ENCODE results near the gene ZBTB32. TPM values are rescaled to one million over a fixed set of nuclear protein-coding genes. Genes with fewer than 3 reads are reported as not detected.
"Not testable (repeated sequence)": the region's sequence is repeated elsewhere in the genome, so short reads cannot be mapped to it uniquely, and the experiment has no call there.

ZBTB32 gene
- polyA plus RNA-seq, 1 of the 3 experiments (the other 2 are of a cell fraction), result not detected

DNA sequence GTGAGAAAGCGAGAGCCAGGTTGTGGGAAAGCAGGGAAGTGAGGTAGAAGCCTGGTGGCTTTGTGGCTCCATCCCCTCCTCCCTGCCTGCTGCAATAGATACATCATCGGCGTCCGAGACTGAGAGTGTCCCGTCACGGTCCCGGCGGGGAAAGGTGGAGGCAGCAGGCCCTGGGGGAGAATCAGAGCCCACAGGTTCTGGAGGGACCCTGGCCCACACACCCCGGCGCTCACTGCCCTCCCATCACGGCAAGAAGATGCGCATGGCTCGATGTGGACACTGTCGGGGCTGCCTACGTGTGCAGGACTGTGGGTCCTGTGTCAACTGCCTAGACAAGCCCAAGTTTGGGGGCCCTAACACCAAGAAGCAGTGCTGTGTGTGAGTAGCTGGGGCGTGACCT, 18.5 kb downstream of the ZBTB32 start (continued):
- TF ChIP-seq FOXJ3 (CRISPR knock-in tag; IDR thresholded peaks at IDR 0.05) (no peak), SIN3A (IDR thresholded peaks at IDR 0.05; ENCODE audit: borderline replicate concordance, low read depth, low read length) (no peak)

DNA sequence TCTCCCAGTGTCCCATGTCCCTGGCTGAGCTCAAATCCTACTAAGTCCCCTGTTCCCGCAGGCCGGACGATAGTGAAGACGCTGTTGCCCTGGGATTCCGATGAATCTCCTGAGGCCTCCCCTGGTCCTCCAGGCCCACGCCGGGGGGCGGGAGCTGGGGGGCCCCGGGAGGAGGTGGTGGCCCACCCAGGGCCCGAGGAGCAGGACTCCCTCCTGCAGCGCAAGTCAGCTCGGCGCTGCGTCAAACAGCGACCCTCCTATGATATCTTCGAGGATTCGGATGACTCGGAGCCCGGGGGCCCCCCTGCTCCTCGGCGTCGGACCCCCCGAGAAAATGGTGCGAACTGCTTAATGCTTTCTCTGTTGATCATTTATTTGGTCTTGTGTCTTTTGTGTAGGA, 19.3 kb downstream of the ZBTB32 start:
- no peak overlapping the region for H3K9ac ChIP-seq
- H4K20me1 ChIP-seq (ENCODE audit: insufficient read depth), result peaks cover 26% of the 10 kb centered on the region
- TF ChIP-seq EP300 (IDR thresholded peaks at IDR 0.05; ENCODE audit: borderline replicate concordance in 1 of 2, low read depth in 1 of 2, low read length in 1 of 2) (no peak), POLR2AphosphoS5 (IDR thresholded peaks at IDR 0.05; ENCODE audit: low read depth, low read length) (no peak), NRF1 (IDR thresholded peaks at IDR 0.05; ENCODE audit: low read depth, low read length) (no peak), FOXJ3 (CRISPR knock-in tag; IDR thresholded peaks at IDR 0.05) (no peak), GABPA (IDR thresholded peaks at IDR 0.05; ENCODE audit: low read depth) (no peak), RFX5 (IDR thresholded peaks at IDR 0.05; ENCODE audit: low read length) (no peak), SMC3 (IDR thresholded peaks at IDR 0.05; ENCODE audit: low read depth, low read length) (no peak), JUND (IDR thresholded peaks at IDR 0.05) (no peak), YY1 (IDR thresholded peaks at IDR 0.05; ENCODE audit: low read depth) (no peak), ELF1 (IDR thresholded peaks at IDR 0.05) (no peak), GATA2 (CRISPR knock-in tag; IDR thresholded peaks at IDR 0.05) (no peak), RCOR1 (IDR thresholded peaks at IDR 0.05; ENCODE audit: low read length) (no peak)
- TF ChIP-seq, protein P1, sequence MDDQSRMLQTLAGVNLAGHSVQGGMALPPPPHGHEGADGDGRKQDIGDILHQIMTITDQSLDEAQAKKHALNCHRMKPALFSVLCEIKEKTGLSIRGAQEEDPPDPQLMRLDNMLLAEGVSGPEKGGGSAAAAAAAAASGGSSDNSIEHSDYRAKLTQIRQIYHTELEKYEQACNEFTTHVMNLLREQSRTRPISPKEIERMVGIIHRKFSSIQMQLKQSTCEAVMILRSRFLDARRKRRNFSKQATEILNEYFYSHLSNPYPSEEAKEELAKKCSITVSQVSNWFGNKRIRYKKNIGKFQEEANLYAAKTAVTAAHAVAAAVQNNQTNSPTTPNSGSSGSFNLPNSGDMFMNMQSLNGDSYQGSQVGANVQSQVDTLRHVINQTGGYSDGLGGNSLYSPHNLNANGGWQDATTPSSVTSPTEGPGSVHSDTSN (IDR thresholded peaks at IDR 0.05), result no peak
- TF ChIP-seq, protein P2, sequence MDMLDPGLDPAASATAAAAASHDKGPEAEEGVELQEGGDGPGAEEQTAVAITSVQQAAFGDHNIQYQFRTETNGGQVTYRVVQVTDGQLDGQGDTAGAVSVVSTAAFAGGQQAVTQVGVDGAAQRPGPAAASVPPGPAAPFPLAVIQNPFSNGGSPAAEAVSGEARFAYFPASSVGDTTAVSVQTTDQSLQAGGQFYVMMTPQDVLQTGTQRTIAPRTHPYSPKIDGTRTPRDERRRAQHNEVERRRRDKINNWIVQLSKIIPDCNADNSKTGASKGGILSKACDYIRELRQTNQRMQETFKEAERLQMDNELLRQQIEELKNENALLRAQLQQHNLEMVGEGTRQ (IDR thresholded peaks at IDR 0.05; ENCODE audit: borderline replicate concordance, low read depth, low read length), result no peak
- TF ChIP-seq, protein P3, sequence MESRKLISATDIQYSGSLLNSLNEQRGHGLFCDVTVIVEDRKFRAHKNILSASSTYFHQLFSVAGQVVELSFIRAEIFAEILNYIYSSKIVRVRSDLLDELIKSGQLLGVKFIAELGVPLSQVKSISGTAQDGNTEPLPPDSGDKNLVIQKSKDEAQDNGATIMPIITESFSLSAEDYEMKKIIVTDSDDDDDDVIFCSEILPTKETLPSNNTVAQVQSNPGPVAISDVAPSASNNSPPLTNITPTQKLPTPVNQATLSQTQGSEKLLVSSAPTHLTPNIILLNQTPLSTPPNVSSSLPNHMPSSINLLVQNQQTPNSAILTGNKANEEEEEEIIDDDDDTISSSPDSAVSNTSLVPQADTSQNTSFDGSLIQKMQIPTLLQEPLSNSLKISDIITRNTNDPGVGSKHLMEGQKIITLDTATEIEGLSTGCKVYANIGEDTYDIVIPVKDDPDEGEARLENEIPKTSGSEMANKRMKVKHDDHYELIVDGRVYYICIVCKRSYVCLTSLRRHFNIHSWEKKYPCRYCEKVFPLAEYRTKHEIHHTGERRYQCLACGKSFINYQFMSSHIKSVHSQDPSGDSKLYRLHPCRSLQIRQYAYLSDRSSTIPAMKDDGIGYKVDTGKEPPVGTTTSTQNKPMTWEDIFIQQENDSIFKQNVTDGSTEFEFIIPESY (IDR thresholded peaks at IDR 0.05; ENCODE audit: borderline replicate concordance, low read depth), result no peak
- TF ChIP-seq, protein P4, sequence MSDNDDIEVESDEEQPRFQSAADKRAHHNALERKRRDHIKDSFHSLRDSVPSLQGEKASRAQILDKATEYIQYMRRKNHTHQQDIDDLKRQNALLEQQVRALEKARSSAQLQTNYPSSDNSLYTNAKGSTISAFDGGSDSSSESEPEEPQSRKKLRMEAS (IDR thresholded peaks at IDR 0.05; ENCODE audit: low read depth), result no peak
- TF ChIP-seq, protein P5, sequence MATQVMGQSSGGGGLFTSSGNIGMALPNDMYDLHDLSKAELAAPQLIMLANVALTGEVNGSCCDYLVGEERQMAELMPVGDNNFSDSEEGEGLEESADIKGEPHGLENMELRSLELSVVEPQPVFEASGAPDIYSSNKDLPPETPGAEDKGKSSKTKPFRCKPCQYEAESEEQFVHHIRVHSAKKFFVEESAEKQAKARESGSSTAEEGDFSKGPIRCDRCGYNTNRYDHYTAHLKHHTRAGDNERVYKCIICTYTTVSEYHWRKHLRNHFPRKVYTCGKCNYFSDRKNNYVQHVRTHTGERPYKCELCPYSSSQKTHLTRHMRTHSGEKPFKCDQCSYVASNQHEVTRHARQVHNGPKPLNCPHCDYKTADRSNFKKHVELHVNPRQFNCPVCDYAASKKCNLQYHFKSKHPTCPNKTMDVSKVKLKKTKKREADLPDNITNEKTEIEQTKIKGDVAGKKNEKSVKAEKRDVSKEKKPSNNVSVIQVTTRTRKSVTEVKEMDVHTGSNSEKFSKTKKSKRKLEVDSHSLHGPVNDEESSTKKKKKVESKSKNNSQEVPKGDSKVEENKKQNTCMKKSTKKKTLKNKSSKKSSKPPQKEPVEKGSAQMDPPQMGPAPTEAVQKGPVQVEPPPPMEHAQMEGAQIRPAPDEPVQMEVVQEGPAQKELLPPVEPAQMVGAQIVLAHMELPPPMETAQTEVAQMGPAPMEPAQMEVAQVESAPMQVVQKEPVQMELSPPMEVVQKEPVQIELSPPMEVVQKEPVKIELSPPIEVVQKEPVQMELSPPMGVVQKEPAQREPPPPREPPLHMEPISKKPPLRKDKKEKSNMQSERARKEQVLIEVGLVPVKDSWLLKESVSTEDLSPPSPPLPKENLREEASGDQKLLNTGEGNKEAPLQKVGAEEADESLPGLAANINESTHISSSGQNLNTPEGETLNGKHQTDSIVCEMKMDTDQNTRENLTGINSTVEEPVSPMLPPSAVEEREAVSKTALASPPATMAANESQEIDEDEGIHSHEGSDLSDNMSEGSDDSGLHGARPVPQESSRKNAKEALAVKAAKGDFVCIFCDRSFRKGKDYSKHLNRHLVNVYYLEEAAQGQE (IDR thresholded peaks at IDR 0.05; ENCODE audit: low read depth, low read length), result no peak
- ChIA-PET CTCF (interaction anchor here (0.7 kb wide), 1 partner anchor 21 kb away, joined by 3 read pairs; no protein-coding TSS in a partner anchor), POLR2A (interaction anchor here (0.7 to 1.4 kb wide), 2 partner anchors 17 to 78 kb away, joined by 3 to 5 read pairs; no protein-coding TSS in a partner anchor)
- no peaks in the 10 kb centered on the region for H3K9me3 ChIP-seq
- peaks cover 21% of the 10 kb centered on the region for H3K79me2 ChIP-seq (ENCODE audit: insufficient read depth)
- H3K27ac ChIP-seq (ENCODE audit: low read depth in 2 of 2, low read length in 1 of 2), result no peak overlapping the region
- no peaks in the 10 kb centered on the region for H3K27me3 ChIP-seq (ENCODE audit: insufficient read depth)
- no peaks in the 10 kb centered on the region for H3K9me2 ChIP-seq
- no peak overlapping the region for H2AFZ ChIP-seq (ENCODE audit: low read depth)
- H3K4me3 ChIP-seq (ENCODE audit: low read depth in 2 of 2, low read length in 1 of 2), result no peak overlapping the region
- H3K36me3 ChIP-seq (replicated peaks in 1 of 2; ENCODE audit: control insufficient read depth in 1 of 2, insufficient read depth in 2 of 2, low read length in 1 of 2), result peaks cover 20 to 77% of the 10 kb centered on the region in 2 experiments
- H3F3A ChIP-seq (replicated peaks; ENCODE audit: insufficient read depth), result no peaks in the 10 kb centered on the region
- no peak for DNase-seq
- 91% methylated on average over 18 of the region's 24 CpGs for WGBS (ENCODE audit: low lambda C conversion rate)
- H3K4me1 ChIP-seq (ENCODE audit: control insufficient read depth in 1 of 2, insufficient read depth in 2 of 2, low read depth in 1 of 2, low read length in 1 of 2), result peaks cover 0 to 9% of the 10 kb centered on the region in 2 experiments; a peak in 2 of 4 replicates
- H3K4me2 ChIP-seq, result no peak overlapping the region

DNA sequence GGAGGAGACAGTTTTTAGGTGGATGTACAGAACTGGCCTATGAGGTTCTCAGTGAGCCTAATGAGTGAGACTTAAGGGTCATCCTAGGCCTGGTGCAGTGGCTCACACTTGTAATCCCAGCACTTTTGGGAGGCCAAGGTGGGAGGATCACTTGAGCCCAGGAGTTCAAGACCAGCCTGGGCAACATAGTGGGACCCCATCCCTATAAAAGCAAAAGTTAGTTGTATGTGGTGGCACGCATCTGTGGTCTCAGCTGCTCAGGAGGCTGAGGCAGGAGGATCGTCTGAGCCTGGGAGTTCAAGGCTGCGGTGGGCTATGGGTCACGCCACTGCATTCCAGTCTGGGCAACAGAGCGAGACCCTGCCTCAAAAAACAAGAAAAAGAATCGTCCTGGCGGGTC, 19.8 kb downstream of the ZBTB32 start:
- not testable (repeated sequence) for H3K4me3 ChIP-seq (ENCODE audit: low read depth in 2 of 2, low read length in 1 of 2); H3K9me2 ChIP-seq; DNase-seq; H3K9ac ChIP-seq; H3K27ac ChIP-seq (ENCODE audit: low read depth in 2 of 2, low read length in 1 of 2); H3K9me3 ChIP-seq; H3F3A ChIP-seq (replicated peaks; ENCODE audit: insufficient read depth); H2AFZ ChIP-seq (ENCODE audit: low read depth); H3K4me1 ChIP-seq (ENCODE audit: control insufficient read depth in 1 of 2, insufficient read depth in 2 of 2, low read depth in 1 of 2, low read length in 1 of 2); H3K4me2 ChIP-seq; H3K27me3 ChIP-seq (ENCODE audit: insufficient read depth)
- CTCF ChIA-PET, result interaction anchor here (0.5 kb wide), 1 partner anchor 31 kb away, joined by 3 read pairs; no protein-coding TSS in a partner anchor
- WGBS (ENCODE audit: low lambda C conversion rate), result 89% methylated on average over 7 of the region's 7 CpGs
- POLR2A ChIA-PET, result interaction anchor here (1.4 kb wide), 1 partner anchor 16 kb away, joined by 5 read pairs; no protein-coding TSS in a partner anchor
- Histone ChIP-seq H4K20me1 (ENCODE audit: insufficient read depth) (peaks cover 22% of the 10 kb centered on the region), H3K36me3 (replicated peaks in 1 of 2; ENCODE audit: control insufficient read depth in 1 of 2, insufficient read depth in 2 of 2, low read length in 1 of 2) (peaks cover 22 to 81% of the 10 kb centered on the region in 2 experiments), H3K79me2 (ENCODE audit: insufficient read depth) (peaks cover 17% of the 10 kb centered on the region)
